Measurements from ENCODE around the gene RPUSD4. TPM values are rescaled to one million over a fixed set of nuclear protein-coding genes. Genes with fewer than 3 reads are reported as not detected.

The RPUSD4 gene
- total RNA-seq, 2 experiments from 2014 or later: 29.1 to 36.2 TPM

DNA sequence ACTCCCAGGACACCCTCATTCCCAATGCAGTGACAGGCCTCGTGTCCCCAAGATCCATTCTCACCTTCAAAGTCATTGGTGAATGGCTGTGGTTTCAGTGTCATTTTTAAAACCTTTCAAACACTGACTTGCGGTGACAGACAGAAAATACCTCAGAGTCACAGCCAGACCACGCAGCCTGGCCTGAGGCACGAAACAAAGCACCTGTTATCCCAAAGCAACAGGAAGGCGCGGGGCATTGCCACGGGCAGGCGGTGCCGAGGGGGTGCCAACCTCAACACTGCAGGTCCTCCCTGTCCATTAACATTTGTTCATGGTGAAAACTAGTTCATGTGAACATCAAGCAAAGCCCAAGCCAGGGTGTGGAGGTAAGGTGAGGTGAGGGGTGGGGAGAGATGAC lies 38.2 kb downstream of the RPUSD4 start:
- Histone ChIP-seq H3K79me2 (ENCODE audit: insufficient read depth, low read depth, low read length) (no peaks in the 10 kb centered on the region), H3K9me2 (ENCODE audit: insufficient read depth, low read length) (no peaks in the 10 kb centered on the region), H4K20me1 (ENCODE audit: insufficient read depth, low read length) (no peaks in the 10 kb centered on the region), H3K4me1 (ENCODE audit: insufficient read depth, low read length, poor library complexity, severe bottlenecking) (no peaks in the 10 kb centered on the region), H3K36me3 (ENCODE audit: insufficient read depth, low read length) (no peaks in the 10 kb centered on the region), H3K4me3 (ENCODE audit: low read depth, low read length, poor library complexity, severe bottlenecking) (no peak overlapping the region), H2AFZ (ENCODE audit: low read length) (no peak overlapping the region), H3K4me2 (ENCODE audit: low read length) (no peak overlapping the region), H3K27ac (ENCODE audit: low read depth, low read length, poor library complexity, severe bottlenecking) (no peak overlapping the region), H3K9me3 (ENCODE audit: low read length) (no peaks in the 10 kb centered on the region)
- BruUV-seq (replicated peaks): no TSS peak
- ChIA-PET POLR2A (no interaction called here), CTCF (ENCODE audit: unreplicated experiment) (no interaction called here)
- TF ChIP-seq EZH2phosphoT487 (IDR thresholded peaks at IDR 0.05; ENCODE audit: borderline replicate concordance, low read depth, low read length): no peak
- TF ChIP-seq, protein P1, sequence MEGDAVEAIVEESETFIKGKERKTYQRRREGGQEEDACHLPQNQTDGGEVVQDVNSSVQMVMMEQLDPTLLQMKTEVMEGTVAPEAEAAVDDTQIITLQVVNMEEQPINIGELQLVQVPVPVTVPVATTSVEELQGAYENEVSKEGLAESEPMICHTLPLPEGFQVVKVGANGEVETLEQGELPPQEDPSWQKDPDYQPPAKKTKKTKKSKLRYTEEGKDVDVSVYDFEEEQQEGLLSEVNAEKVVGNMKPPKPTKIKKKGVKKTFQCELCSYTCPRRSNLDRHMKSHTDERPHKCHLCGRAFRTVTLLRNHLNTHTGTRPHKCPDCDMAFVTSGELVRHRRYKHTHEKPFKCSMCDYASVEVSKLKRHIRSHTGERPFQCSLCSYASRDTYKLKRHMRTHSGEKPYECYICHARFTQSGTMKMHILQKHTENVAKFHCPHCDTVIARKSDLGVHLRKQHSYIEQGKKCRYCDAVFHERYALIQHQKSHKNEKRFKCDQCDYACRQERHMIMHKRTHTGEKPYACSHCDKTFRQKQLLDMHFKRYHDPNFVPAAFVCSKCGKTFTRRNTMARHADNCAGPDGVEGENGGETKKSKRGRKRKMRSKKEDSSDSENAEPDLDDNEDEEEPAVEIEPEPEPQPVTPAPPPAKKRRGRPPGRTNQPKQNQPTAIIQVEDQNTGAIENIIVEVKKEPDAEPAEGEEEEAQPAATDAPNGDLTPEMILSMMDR (conservative IDR thresholded peaks at IDR 0.05; ENCODE audit: low read length): no peak
- no peak for DNase-seq (ENCODE audit: low spot score)
- intact Hi-C loops (cut with micrococcal nuclease; ENCODE audit: unreplicated experiment): no loop called here

DNA sequence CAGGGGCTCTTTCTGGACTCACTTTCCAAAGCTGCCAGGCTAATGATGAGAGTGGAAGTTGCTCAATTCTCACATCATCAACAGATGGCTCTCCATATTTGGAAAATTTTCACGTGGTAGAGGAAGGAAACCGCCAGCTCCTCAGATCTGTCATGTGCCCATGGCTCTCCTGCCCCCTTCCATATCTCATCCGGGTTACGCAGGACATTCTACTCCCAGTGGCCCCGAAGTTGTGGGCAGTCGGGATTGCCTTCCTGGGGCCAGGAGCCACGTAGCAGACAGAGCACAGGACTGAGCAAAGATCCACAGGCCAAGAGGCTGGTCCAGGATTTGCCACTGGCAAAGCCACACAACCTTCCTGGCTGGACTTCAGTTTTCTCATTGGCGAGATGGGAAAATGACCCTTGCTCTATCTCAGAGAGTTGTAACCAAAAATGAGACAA lies 38.8 kb downstream of the RPUSD4 start:
- Histone ChIP-seq H3K4me3 (ENCODE audit: low read depth, low read length, poor library complexity, severe bottlenecking) (no peak overlapping the region), H3K27ac (ENCODE audit: low read depth, low read length, poor library complexity, severe bottlenecking) (no peak overlapping the region), H3K4me2 (ENCODE audit: low read length) (no peak overlapping the region), H3K4me1 (ENCODE audit: insufficient read depth, low read length, poor library complexity, severe bottlenecking) (no peaks in the 10 kb centered on the region), H3K9me3 (ENCODE audit: low read length) (no peaks in the 10 kb centered on the region), H4K20me1 (ENCODE audit: insufficient read depth, low read length) (no peaks in the 10 kb centered on the region), H3K36me3 (ENCODE audit: insufficient read depth, low read length) (no peaks in the 10 kb centered on the region), H3K9me2 (ENCODE audit: insufficient read depth, low read length) (no peaks in the 10 kb centered on the region), H2AFZ (ENCODE audit: low read length) (no peak overlapping the region), H3K79me2 (ENCODE audit: insufficient read depth, low read depth, low read length) (no peaks in the 10 kb centered on the region)
- BruUV-seq (replicated peaks): no TSS peak
- TF ChIP-seq EZH2phosphoT487 (IDR thresholded peaks at IDR 0.05; ENCODE audit: borderline replicate concordance, low read depth, low read length): no peak
- ChIA-PET CTCF (ENCODE audit: unreplicated experiment) (no interaction called here), POLR2A (interaction anchor here (0.5 kb wide), 1 partner anchor 9 kb away, joined by 3 read pairs; no protein-coding TSS in a partner anchor)
- intact Hi-C loops (cut with micrococcal nuclease; ENCODE audit: unreplicated experiment): no loop called here
- no peak for DNase-seq (ENCODE audit: low spot score)

DNA sequence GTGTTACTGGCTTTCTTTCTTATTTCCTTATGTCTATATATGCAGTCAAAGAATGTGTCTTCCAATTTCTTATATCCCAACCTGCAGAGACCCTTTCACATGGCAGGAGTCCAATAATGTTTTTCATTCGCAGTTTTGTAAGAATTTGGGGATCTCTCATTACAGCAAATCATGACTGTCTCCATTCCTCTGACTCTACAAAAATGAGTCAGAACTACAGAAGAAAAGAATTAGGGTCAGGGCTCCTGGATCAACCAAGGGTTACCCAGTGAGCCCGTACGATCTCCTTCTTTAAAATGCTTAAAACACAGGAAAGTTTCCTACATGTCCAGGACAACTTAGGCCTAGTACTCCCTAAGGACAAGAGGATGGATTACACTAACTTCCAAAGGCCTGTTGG lies 42.2 kb downstream of the RPUSD4 start:
- ChIA-PET POLR2A (no interaction called here), CTCF (ENCODE audit: unreplicated experiment) (no interaction called here)
- no peaks in the 10 kb centered on the region for H3K9me2 ChIP-seq (ENCODE audit: insufficient read depth, low read length)

More for the DNA sequence above, 42.2 kb downstream of the RPUSD4 start:
- BruUV-seq (replicated peaks): no TSS peak
- Histone ChIP-seq H2AFZ (ENCODE audit: low read length) (no peak overlapping the region), H3K79me2 (ENCODE audit: insufficient read depth, low read depth, low read length) (no peaks in the 10 kb centered on the region), H3K27ac (ENCODE audit: low read depth, low read length, poor library complexity, severe bottlenecking) (no peak overlapping the region), H3K4me3 (ENCODE audit: low read depth, low read length, poor library complexity, severe bottlenecking) (no peak overlapping the region), H3K9me3 (ENCODE audit: low read length) (no peaks in the 10 kb centered on the region), H3K36me3 (ENCODE audit: insufficient read depth, low read length) (no peaks in the 10 kb centered on the region), H4K20me1 (ENCODE audit: insufficient read depth, low read length) (no peaks in the 10 kb centered on the region), H3K4me2 (ENCODE audit: low read length) (no peak overlapping the region), H3K4me1 (ENCODE audit: insufficient read depth, low read length, poor library complexity, severe bottlenecking) (no peaks in the 10 kb centered on the region)
- DNase-seq (ENCODE audit: low spot score): no peak
- intact Hi-C loops (cut with micrococcal nuclease; ENCODE audit: unreplicated experiment): no loop called here
- TF ChIP-seq EZH2phosphoT487 (IDR thresholded peaks at IDR 0.05; ENCODE audit: borderline replicate concordance, low read depth, low read length): no peak
- TF ChIP-seq, protein P1 (conservative IDR thresholded peaks at IDR 0.05; ENCODE audit: low read length): no peak
